H1 (cell line): ENCODE results near the gene TADA2B. TPM values are rescaled to one million over a fixed set of nuclear protein-coding genes. Genes with fewer than 3 reads are reported as not detected.

ENCODE experiments used
- CTCF ChIA-PET: fragments of 300-600 bp; sonication (Branson Sonifier 250); formaldehyde crosslinking; loops from one replicate; lab custom pipeline; 2021; ENCODE audit not compliant: partially characterized antibody; lab: Charles Lee
- POLR2A ChIA-PET: fragments of 300-600 bp; sonication (Branson Sonifier 250); formaldehyde crosslinking; loops from one replicate; lab custom pipeline; 2021; ENCODE audit warnings: inconsistent platforms; ENCODE audit not compliant: partially characterized antibody; lab: Charles Lee
- DNase-seq, 2 experiments: peaks; one replicate each; pipeline versions ENCODE4 v3.0.0 to v3.0.0-alpha.2; 2010 to 2022; ENCODE audit warnings: low spot score in 2 of 2, low read depth in 1 of 2, mixed read lengths in 1 of 2
- FAIRE-seq: peaks from 2 replicates; lab custom pipeline; 2011; peaks lifted over from hg19 to GRCh38; lab: Jason Lieb, UNC
- H2AFZ ChIP-seq: 2 replicates; pipeline ENCODE4 v1.8.1; 2012; ENCODE audit warnings: low read length, inconsistent platforms
- H2AK5ac ChIP-seq: 2 replicates; pipeline ENCODE4 v1.6.1; 2013; ENCODE audit warnings: low read depth, low read length
- H2BK120ac ChIP-seq: replicated peaks from 2 replicates; pipeline ENCODE3; 2013; ENCODE audit warnings: low read depth, low read length, inconsistent platforms
- H2BK12ac ChIP-seq: 2 replicates; pipeline ENCODE4 v1.6.1; 2013; ENCODE audit warnings: low read depth, low read length
- H2BK15ac ChIP-seq: 2 replicates; pipeline ENCODE4 v1.6.1; 2013; ENCODE audit warnings: low read length
- H2BK20ac ChIP-seq: 2 replicates; pipeline ENCODE4 v1.6.1; 2013; ENCODE audit warnings: low read length
- H2BK5ac ChIP-seq: 2 replicates; pipeline ENCODE4 v1.6.1; 2013; ENCODE audit warnings: low read depth, low read length
- H3K14ac ChIP-seq: 2 replicates; pipeline ENCODE4 v1.6.1; 2013; ENCODE audit warnings: inconsistent platforms; ENCODE audit not compliant: insufficient read length
- H3K18ac ChIP-seq: 2 replicates; pipeline ENCODE4 v1.6.1; 2013; ENCODE audit warnings: low read length; ENCODE audit errors: extremely low read depth
- H3K23ac ChIP-seq: 2 replicates; pipeline ENCODE4 v1.6.1; 2013; ENCODE audit warnings: inconsistent platforms; ENCODE audit not compliant: insufficient read length
- H3K23me2 ChIP-seq: 2 replicates; pipeline ENCODE4 v1.6.1; 2013; ENCODE audit warnings: low read depth, low read length
- H3K27ac ChIP-seq: 2 replicates; pipeline ENCODE4 v1.6.1; 2011; ENCODE audit warnings: low read depth, low read length, inconsistent platforms
- H3K27me3 ChIP-seq, 4 experiments: replicated peaks in 1 of 4; 1 replicate in 1 of 4; 2 replicates in 3 of 4; pipeline versions ENCODE4 v1.6.1 to v1.8.1; 2011 to 2013; ENCODE audit warnings: low read length in 3 of 4, mild to moderate bottlenecking in 3 of 4, inconsistent platforms in 2 of 4, mixed read lengths in 2 of 4, moderate library complexity in 1 of 4; ENCODE audit not compliant: control insufficient read depth in 3 of 4, insufficient read depth in 3 of 4; ENCODE audit errors: extremely low read depth in 1 of 4
- H3K36me3 ChIP-seq, 4 experiments: 2 replicates each; pipeline versions ENCODE4 v1.6.1 to v1.8.1; 2011 to 2013; ENCODE audit warnings: mild to moderate bottlenecking in 4 of 4, low read length in 3 of 4, moderate library complexity in 2 of 4, control low read depth in 1 of 4, inconsistent platforms in 1 of 4; ENCODE audit not compliant: insufficient read depth in 4 of 4, control insufficient read depth in 2 of 4
- H3K4ac ChIP-seq: replicated peaks from 2 replicates; pipeline ENCODE3; 2013; ENCODE audit warnings: low read length, low read depth, mixed read lengths, inconsistent platforms; ENCODE audit not compliant: insufficient read length
- H3K4me1 ChIP-seq, 4 experiments: replicated peaks in 1 of 4; 1 replicate in 1 of 4; 2 replicates in 3 of 4; pipeline versions ENCODE4 v1.6.1 to v1.8.1; 2011 to 2013; ENCODE audit warnings: low read length in 3 of 4, inconsistent platforms in 2 of 4, mixed read lengths in 1 of 4; ENCODE audit not compliant: insufficient read depth in 4 of 4, control insufficient read depth in 3 of 4
- H3K4me2 ChIP-seq, 2 experiments: 2 replicates each; pipeline versions ENCODE4 v1.6.1 to v1.8.1; 2011 to 2013; ENCODE audit warnings: low read depth in 2 of 2, low read length in 2 of 2, control low read depth in 1 of 2, inconsistent platforms in 1 of 2, mild to moderate bottlenecking in 1 of 2; ENCODE audit not compliant: insufficient read depth in 1 of 2
- H3K4me3 ChIP-seq, 4 experiments: fragments of 200-600, 300-600 bp in 1 of 4; sonication (generic), shearing (Covaris generic), sonication (Bioruptor Twin) in 1 of 4; 2 replicates each; pipeline versions ENCODE4 v1.5.1 to v1.8.1; 2011 to 2016; ENCODE audit warnings: low read length in 4 of 4, low read depth in 3 of 4, control low read depth in 2 of 4, inconsistent platforms in 2 of 4, mild to moderate bottlenecking in 2 of 4, mixed read lengths in 1 of 4, moderate library complexity in 1 of 4; ENCODE audit not compliant: insufficient read depth in 2 of 4; ENCODE audit errors: extremely low read depth in 1 of 4
- H3K56ac ChIP-seq: replicated peaks from 2 replicates; pipeline ENCODE3; 2013; ENCODE audit warnings: low read depth, mild to moderate bottlenecking, mixed read lengths, low read length, inconsistent platforms; ENCODE audit not compliant: insufficient read length
- H3K79me1 ChIP-seq: 2 replicates; pipeline ENCODE4 v1.6.1; 2013; ENCODE audit warnings: low read depth, low read length, control low read depth
- H3K79me2 ChIP-seq, 2 experiments: 2 replicates each; pipeline versions ENCODE4 v1.6.1 to v1.8.1; 2012 to 2013; ENCODE audit warnings: low read length in 2 of 2, mild to moderate bottlenecking in 2 of 2, inconsistent platforms in 1 of 2; ENCODE audit not compliant: insufficient read depth in 2 of 2, control insufficient read depth in 1 of 2
- H3K9ac ChIP-seq, 4 experiments: replicated peaks in 1 of 4; 1 replicate in 1 of 4; 2 replicates in 3 of 4; pipeline versions ENCODE4 v1.6.1 to v1.8.1; 2011 to 2013; ENCODE audit warnings: low read depth in 3 of 4, low read length in 3 of 4, control low read depth in 2 of 4, mild to moderate bottlenecking in 2 of 4, moderate library complexity in 2 of 4, inconsistent platforms in 1 of 4; ENCODE audit errors: extremely low read depth in 1 of 4
- H3K9me3 ChIP-seq, 2 experiments: 2 replicates each; pipeline versions ENCODE4 v1.6.1 to v1.8.1; 2012 to 2013; ENCODE audit warnings: mild to moderate bottlenecking in 2 of 2, moderate library complexity in 2 of 2, control low read depth in 1 of 2, inconsistent platforms in 1 of 2, low read depth in 1 of 2, low read length in 1 of 2, mixed read lengths in 1 of 2; ENCODE audit not compliant: insufficient read depth in 2 of 2
- H4K20me1 ChIP-seq, 2 experiments: replicated peaks in 1 of 2; 2 replicates each; pipeline versions ENCODE3 to v1.8.1; 2011 to 2013; ENCODE audit warnings: inconsistent platforms in 2 of 2, low read length in 2 of 2, mild to moderate bottlenecking in 1 of 2; ENCODE audit not compliant: insufficient read depth in 2 of 2, control insufficient read depth in 1 of 2
- H4K5ac ChIP-seq: 2 replicates; pipeline ENCODE4 v1.6.1; 2013; ENCODE audit warnings: low read length, low read depth, mixed read lengths, inconsistent platforms; ENCODE audit not compliant: insufficient read length
- H4K8ac ChIP-seq: 2 replicates; pipeline ENCODE4 v1.8.0; 2013; ENCODE audit warnings: mild to moderate bottlenecking, moderate library complexity, low read length, inconsistent platforms; ENCODE audit not compliant: insufficient read depth; ENCODE audit errors: extremely low read depth
- H4K91ac ChIP-seq: replicated peaks from 2 replicates; pipeline ENCODE3; 2013; ENCODE audit warnings: low read length, mixed read lengths, inconsistent platforms; ENCODE audit not compliant: insufficient read length
- CBX5 ChIP-seq: fragments of 300-800, 300-1000 bp; sonication (generic); IDR thresholded peaks from 2 replicates; pipeline ENCODE4 v1.7.1; 2016; ENCODE audit warnings: antibody characterized with exemption, low read length, low read depth
- CREB1 ChIP-seq: IDR thresholded peaks from 2 replicates; pipeline ENCODE4 v1.6.1; 2012; ENCODE audit warnings: inconsistent platforms
- SAP30 ChIP-seq: fragments of 300-600 bp; sonication (generic); IDR thresholded peaks from 2 replicates; pipeline ENCODE4 v1.7.1; 2012; ENCODE audit warnings: low read length, moderate library complexity, mild to moderate bottlenecking, inconsistent platforms; ENCODE audit not compliant: insufficient read depth, insufficient replicate concordance
- WGBS, 2 experiments: shearing (Covaris generic) in 1 of 2; methylation state at CpG; one replicate each; pipeline versions ENCODE4 v1.1.6 to v1.1.7; 2013 to 2015; ENCODE audit warnings: low lambda C conversion rate in 2 of 2, mixed read lengths in 2 of 2, inconsistent platforms in 1 of 2, low coverage in 1 of 2, missing lambda C conversion rate in 1 of 2; ENCODE audit not compliant: insufficient replicate concordance in 2 of 2, insufficient coverage in 1 of 2, insufficient read length in 1 of 2; ENCODE audit errors: extremely low coverage in 1 of 2, missing lambda C conversion rate in 1 of 2; 5-methylcytosine and 5-hydroxymethylcytosine counted together
- polyA plus RNA-seq, 7 experiments: library from polyadenylated mRNA; depleted of rRNA in 3 of 7; stranded (reverse) in 5 of 7; unstranded in 2 of 7; fragments of >200 nt in 5 of 7; fragments of 200-250 nt in 2 of 7; gene quantifications; 1 replicate in 5 of 7; 2 replicates in 1 of 7; 4 replicates in 1 of 7; pipeline versions ENCODE4 v1.2.1 to v1.2.3, GENCODE V29; 2011 to 2013; ENCODE audit warnings: missing spikeins in 2 of 7, mixed read lengths in 2 of 7
- total RNA-seq: library from RNA; stranded (reverse); fragmentation: NEBNext Ultra II Directional; extraction: Animal tissue kit (Norgen Biotek cat#: 25700); gene quantifications from 2 replicates; pipeline ENCODE4 v1.2.1, GENCODE V29; 2021

Gene TADA2B
- total and polyA plus RNA-seq, 2 of the 8 experiments (the other 6 are each of a cell fraction or from before 2014, with no cell fraction given) = 5.7 to 12.1 TPM

GRCh38 chr4:7060346-7061150, 17.4 kb downstream of the TADA2B start:
- Histone ChIP-seq H4K5ac (no peak overlapping the region), H3K4me3 (no peak overlapping the region), H2AFZ (no peak overlapping the region), H4K20me1 (peaks cover 5 to 22% of the 10 kb centered on the region in 2 experiments), H4K91ac (no peak overlapping the region), H2BK15ac (no peak overlapping the region), H3K14ac (no peak overlapping the region), H3K4me1 (no peaks in the 10 kb centered on the region), H3K56ac (no peak overlapping the region), H3K4me2 (no peak overlapping the region), H3K36me3 (peaks cover 14 to 48% (median 40%) of the 10 kb centered on the region in 4 experiments), H3K79me2 (peaks cover 0 to 11% of the 10 kb centered on the region in 2 experiments; a peak in 2 of 4 replicates), H3K18ac (no peak overlapping the region), H2BK120ac (no peak overlapping the region), H3K23ac (no peak overlapping the region), H2BK20ac (no peak overlapping the region), H3K23me2 (no peaks in the 10 kb centered on the region), H4K8ac (no peak overlapping the region), H2BK5ac (no peak overlapping the region), H3K9me3 (no peaks in the 10 kb centered on the region), H3K79me1 (no peaks in the 10 kb centered on the region), H3K27me3 (no peaks in the 10 kb centered on the region), H2BK12ac (no peak overlapping the region), H3K9ac (no peak overlapping the region), H3K27ac (no peak overlapping the region), H2AK5ac (no peak overlapping the region), H3K4ac (no peak overlapping the region)
- no peak for FAIRE-seq
- ChIA-PET CTCF (interaction anchor here (1.7 to 2.9 kb wide), 2 partner anchors 10 to 14 kb away, joined by 5 to 15 read pairs; no protein-coding TSS in a partner anchor), POLR2A (interaction anchor here (1.5 to 6.6 kb wide), 2 partner anchors 11 to 15 kb away, joined by 5 to 36 read pairs; partner anchors contain the start of gene TADA2B)
- 90% methylated on average over 20 of the region's 20 CpGs; no CpG with 5 or more reads in 1 of the 2 experiments for WGBS, 2 experiments
- DNase-seq = no peak
- TF ChIP-seq CBX5 = no peak
- no peak for TF ChIP-seq SAP30
- TF ChIP-seq CREB1 = no peak
